ENCODE measurements around the gene MGARP. TPM values are rescaled to one million over a fixed set of nuclear protein-coding genes. Genes with fewer than 3 reads are reported as not detected.

Gene MGARP
- total RNA-seq, 2 experiments from 2014 or later = 2.6 TPM; not detected in 1

DNA sequence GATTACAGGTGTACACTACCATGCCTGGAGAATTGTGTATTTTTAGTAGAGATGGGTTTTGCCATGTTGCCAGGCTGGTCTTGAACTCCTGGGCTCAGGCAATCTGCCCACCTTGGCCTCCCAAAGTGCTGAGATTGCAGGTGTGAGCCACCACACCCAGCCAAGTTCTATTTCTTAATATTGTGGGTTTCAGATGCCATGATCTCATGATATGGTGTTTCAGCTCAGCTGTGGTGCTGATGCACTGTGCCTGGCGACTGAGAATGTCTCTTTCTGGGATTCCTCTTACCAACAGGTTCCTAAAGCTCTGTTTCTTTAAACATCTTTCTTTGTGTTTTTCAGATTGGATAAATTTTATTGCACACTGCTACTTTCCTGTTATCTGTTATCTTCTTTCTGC lies 39.5 kb upstream of the MGARP start:
- Histone ChIP-seq H3K9me2 (ENCODE audit: insufficient read depth, low read length) (no peaks in the 10 kb centered on the region), H3K9me3 (ENCODE audit: low read length) (peaks cover 42% of the 10 kb centered on the region), H4K20me1 (ENCODE audit: insufficient read depth, low read length) (peaks cover 14% of the 10 kb centered on the region; the same call in 1 of the 2 replicates), H3K79me2 (ENCODE audit: insufficient read depth, low read depth, low read length) (peaks cover 100% of the 10 kb centered on the region), H3K4me3 (ENCODE audit: low read depth, low read length, poor library complexity, severe bottlenecking) (no peak overlapping the region), H3K4me2 (ENCODE audit: low read length) (no peak overlapping the region), H2AFZ (ENCODE audit: low read length) (no peak overlapping the region), H3K27ac (ENCODE audit: low read depth, low read length, poor library complexity, severe bottlenecking) (no peak overlapping the region), H3K4me1 (ENCODE audit: insufficient read depth, low read length, poor library complexity, severe bottlenecking) (peaks cover 37% of the 10 kb centered on the region), H3K36me3 (ENCODE audit: insufficient read depth, low read length) (peaks cover 70% of the 10 kb centered on the region)
- POLR2A ChIA-PET = interaction anchor here (1.1 kb wide), 1 partner anchor 10 kb away, joined by 5 read pairs; no protein-coding TSS in a partner anchor
- TF ChIP-seq CTCF (conservative IDR thresholded peaks at IDR 0.05; ENCODE audit: low read length) (no peak), EZH2phosphoT487 (IDR thresholded peaks at IDR 0.05; ENCODE audit: borderline replicate concordance, low read depth, low read length) (no peak)
- no TSS peak for BruUV-seq (replicated peaks)
- no peak for DNase-seq (ENCODE audit: low spot score)
- CTCF ChIA-PET (ENCODE audit: unreplicated experiment) = no interaction called here
- intact Hi-C loops (cut with micrococcal nuclease; ENCODE audit: unreplicated experiment) = no loop called here

DNA sequence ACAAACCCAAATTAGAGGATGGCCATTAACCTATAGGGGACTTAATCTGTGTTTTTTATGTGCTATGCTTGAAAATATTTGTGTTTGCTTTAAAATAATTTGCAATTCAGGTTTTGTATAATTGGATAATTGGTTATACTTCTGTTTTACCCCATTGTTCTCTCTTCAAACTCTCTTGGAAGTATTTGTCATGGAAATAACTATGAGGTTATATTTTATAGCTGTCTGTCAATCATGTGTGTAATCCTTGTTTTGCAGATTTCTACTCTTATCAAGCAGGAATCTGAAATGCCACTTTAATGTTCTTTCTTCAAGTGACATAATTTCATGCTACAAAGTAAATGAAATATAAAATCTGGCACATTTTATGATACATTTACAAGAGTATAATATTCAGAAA lies 37.6 kb upstream of the MGARP start:
- ChIA-PET POLR2A (interaction anchor here (1.6 kb wide), 1 partner anchor 17 kb away, joined by 3 read pairs; no protein-coding TSS in a partner anchor), CTCF (ENCODE audit: unreplicated experiment) (no interaction called here)
- Histone ChIP-seq H3K36me3 (ENCODE audit: insufficient read depth, low read length) (peaks cover 79% of the 10 kb centered on the region), H3K4me2 (ENCODE audit: low read length) (no peak overlapping the region), H3K4me1 (ENCODE audit: insufficient read depth, low read length, poor library complexity, severe bottlenecking) (peaks cover 43% of the 10 kb centered on the region), H3K9me3 (ENCODE audit: low read length) (peaks cover 42% of the 10 kb centered on the region), H3K79me2 (ENCODE audit: insufficient read depth, low read depth, low read length) (peaks cover 100% of the 10 kb centered on the region), H3K9me2 (ENCODE audit: insufficient read depth, low read length) (no peaks in the 10 kb centered on the region), H3K4me3 (ENCODE audit: low read depth, low read length, poor library complexity, severe bottlenecking) (no peak overlapping the region), H2AFZ (ENCODE audit: low read length) (no peak overlapping the region), H3K27ac (ENCODE audit: low read depth, low read length, poor library complexity, severe bottlenecking) (no peak overlapping the region), H4K20me1 (ENCODE audit: insufficient read depth, low read length) (peaks cover 5% of the 10 kb centered on the region; the same call in 1 of the 2 replicates)
- DNase-seq (ENCODE audit: low spot score) = no peak
- TF ChIP-seq EZH2phosphoT487 (IDR thresholded peaks at IDR 0.05; ENCODE audit: borderline replicate concordance, low read depth, low read length) = no peak
- TF ChIP-seq CTCF (conservative IDR thresholded peaks at IDR 0.05; ENCODE audit: low read length) = no peak
- BruUV-seq (replicated peaks) = no TSS peak
- intact Hi-C loops (cut with micrococcal nuclease; ENCODE audit: unreplicated experiment) = no loop called here

DNA sequence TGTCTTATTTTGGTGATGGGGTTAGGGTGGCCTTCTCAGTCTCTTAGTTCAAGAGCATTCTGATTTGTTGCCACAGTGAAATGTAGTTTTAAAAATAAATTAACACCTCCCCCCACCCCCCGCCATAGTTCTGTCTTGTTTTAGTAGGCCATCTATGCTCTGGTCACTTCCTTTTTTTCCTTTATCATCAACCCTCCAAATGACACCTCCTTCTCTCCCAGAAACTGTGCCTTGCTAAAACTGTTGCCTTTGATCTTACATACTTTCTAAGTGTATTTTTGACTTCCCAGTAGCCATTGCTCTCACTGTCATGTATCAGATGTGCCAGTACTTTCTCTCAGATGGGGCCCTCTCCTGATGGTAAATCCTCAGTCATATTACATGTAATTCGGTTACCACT lies 36.7 kb upstream of the MGARP start:
- CTCF ChIA-PET (ENCODE audit: unreplicated experiment) = no interaction called here
- Histone ChIP-seq H3K4me2 (ENCODE audit: low read length) (0 out of 2 replicates have a peak overlapping the region, but pooled peaks have one; percentile 6), H3K79me2 (ENCODE audit: insufficient read depth, low read depth, low read length) (peaks cover 100% of the 10 kb centered on the region), H3K4me1 (ENCODE audit: insufficient read depth, low read length, poor library complexity, severe bottlenecking) (peaks cover 52% of the 10 kb centered on the region), H3K9me2 (ENCODE audit: insufficient read depth, low read length) (no peaks in the 10 kb centered on the region), H3K4me3 (ENCODE audit: low read depth, low read length, poor library complexity, severe bottlenecking) (no peak overlapping the region), H4K20me1 (ENCODE audit: insufficient read depth, low read length) (peaks cover 9% of the 10 kb centered on the region; the same call in 1 of the 2 replicates), H3K36me3 (ENCODE audit: insufficient read depth, low read length) (peaks cover 80% of the 10 kb centered on the region), H3K9me3 (ENCODE audit: low read length) (peaks cover 42% of the 10 kb centered on the region), H3K27ac (ENCODE audit: low read depth, low read length, poor library complexity, severe bottlenecking) (no peak overlapping the region), H2AFZ (ENCODE audit: low read length) (no peak overlapping the region)
- TF ChIP-seq CTCF (conservative IDR thresholded peaks at IDR 0.05; ENCODE audit: low read length) (no peak), EZH2phosphoT487 (IDR thresholded peaks at IDR 0.05; ENCODE audit: borderline replicate concordance, low read depth, low read length) (no peak)
- DNase-seq (ENCODE audit: low spot score) = no peak
- POLR2A ChIA-PET = interaction anchor here (1.6 kb wide), 1 partner anchor 16 kb away, joined by 3 read pairs; no protein-coding TSS in a partner anchor
- intact Hi-C loops (cut with micrococcal nuclease; ENCODE audit: unreplicated experiment) = no loop called here
- BruUV-seq (replicated peaks) = no TSS peak
